Measurements from ENCODE around the gene CFAP221.

- TF ChIP-seq CTCF (IDR thresholded peaks at IDR 0.05) (no peak), POLR2A (IDR thresholded peaks at IDR 0.05) (no peak), POLR2AphosphoS5 (IDR thresholded peaks at IDR 0.05) (no peak), EP300 (IDR thresholded peaks at IDR 0.05) (no peak)
These were observed 72.2 kb downstream of the CFAP221 start for GRCh38 chr2:119616421-119616820.

Measured in gastroesophageal sphincter (tissue), 3 donors.